HG03280 (cell line): Measurements from ENCODE around the gene SLC35G3.
"Not testable (repeated sequence)": the region's sequence is repeated elsewhere in the genome, so short reads cannot be mapped to it uniquely, and the experiment has no call there.

Experiments used
- ATAC-seq: cut with Tn5 transposase; IDR thresholded peaks from one replicate; pipeline ENCODE4 v1.9.1; 2021; ENCODE audit warnings: mild to moderate bottlenecking, moderate library complexity; ENCODE audit not compliant: unreplicated experiment

The SLC35G3 gene

DNA sequence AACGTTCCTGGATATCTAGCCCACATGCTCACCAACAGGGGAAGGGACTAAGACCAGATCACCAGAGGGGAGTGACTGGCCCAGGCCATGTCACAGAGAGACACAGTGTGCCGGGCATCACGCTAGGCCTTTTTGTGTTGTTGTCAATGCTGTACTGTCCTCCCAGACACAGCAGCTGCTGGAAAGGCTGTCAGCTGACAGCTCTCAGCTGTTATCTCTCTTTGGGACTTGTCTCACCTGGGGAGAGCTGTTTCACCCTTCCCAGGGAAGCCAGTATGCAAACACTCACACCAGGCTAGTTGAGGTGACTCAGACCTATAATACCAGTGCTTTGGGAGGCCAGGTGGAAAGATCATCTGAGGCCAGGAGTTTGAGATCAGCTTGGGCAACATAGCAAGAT is 27.1 kb downstream of the SLC35G3 start:
- ATAC-seq = no peak

GRCh38 chr17:35166526-35166925 is 27.7 kb downstream of the SLC35G3 start:
- no peak for ATAC-seq

GRCh38 chr17:35164716-35165115 is 29.5 kb downstream of the SLC35G3 start:
- ATAC-seq = no peak

- ATAC-seq = no peak
These were observed 30.3 kb downstream of the SLC35G3 start for GRCh38 chr17:35163886-35164285.

GRCh38 chr17:35162755-35163154 is 31.4 kb downstream of the SLC35G3 start:
- ATAC-seq = no peak

GRCh38 chr17:35161281-35161761 is 32.9 kb downstream of the SLC35G3 start:
- ATAC-seq = no peak

DNA sequence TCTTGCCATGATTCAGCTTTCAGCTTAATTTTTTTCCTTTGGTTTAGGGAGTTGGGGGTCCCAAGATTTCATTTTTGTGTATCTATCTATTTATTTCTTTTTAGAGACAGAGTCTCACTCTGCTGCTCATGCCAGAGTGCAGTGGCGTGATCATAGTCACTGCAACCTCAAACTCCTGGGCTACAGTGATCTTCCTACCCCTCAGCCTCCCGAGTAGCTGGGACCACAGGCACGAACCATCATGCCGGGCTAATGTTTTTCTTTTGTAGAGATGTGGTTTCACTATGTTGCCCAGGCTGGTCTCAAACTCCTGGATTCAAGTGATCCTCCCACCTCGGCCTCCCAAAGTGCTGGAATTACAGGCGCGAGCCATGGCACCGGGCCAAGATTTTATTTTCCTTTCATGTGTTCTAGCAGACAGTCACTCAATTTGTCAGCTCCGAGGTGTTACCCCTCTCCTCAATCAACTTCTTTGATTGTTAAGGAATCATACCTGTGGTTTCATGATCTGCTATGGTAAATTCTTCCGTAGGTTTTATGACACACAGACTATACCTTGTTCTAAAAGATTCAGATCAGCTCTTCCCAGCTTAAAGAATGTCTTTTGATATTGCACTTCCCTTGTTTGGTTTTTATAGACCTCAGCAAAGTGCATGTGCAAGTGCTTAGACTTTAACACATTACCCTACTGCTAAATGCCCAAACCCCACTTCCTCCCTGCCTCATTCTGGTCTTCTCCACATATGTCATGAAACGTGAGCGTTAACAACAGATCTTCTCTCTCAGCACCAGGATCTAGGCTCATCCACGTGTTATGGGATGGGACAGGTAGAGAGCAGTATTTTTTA is 33.6 kb downstream of the SLC35G3 start:
- no peak for ATAC-seq

- ATAC-seq = no peak
These were observed 34.3 kb downstream of the SLC35G3 start for GRCh38 chr17:35159940-35160339.

GRCh38 chr17:35155246-35155645 is 38.9 kb downstream of the SLC35G3 start:
- no peak for ATAC-seq

DNA sequence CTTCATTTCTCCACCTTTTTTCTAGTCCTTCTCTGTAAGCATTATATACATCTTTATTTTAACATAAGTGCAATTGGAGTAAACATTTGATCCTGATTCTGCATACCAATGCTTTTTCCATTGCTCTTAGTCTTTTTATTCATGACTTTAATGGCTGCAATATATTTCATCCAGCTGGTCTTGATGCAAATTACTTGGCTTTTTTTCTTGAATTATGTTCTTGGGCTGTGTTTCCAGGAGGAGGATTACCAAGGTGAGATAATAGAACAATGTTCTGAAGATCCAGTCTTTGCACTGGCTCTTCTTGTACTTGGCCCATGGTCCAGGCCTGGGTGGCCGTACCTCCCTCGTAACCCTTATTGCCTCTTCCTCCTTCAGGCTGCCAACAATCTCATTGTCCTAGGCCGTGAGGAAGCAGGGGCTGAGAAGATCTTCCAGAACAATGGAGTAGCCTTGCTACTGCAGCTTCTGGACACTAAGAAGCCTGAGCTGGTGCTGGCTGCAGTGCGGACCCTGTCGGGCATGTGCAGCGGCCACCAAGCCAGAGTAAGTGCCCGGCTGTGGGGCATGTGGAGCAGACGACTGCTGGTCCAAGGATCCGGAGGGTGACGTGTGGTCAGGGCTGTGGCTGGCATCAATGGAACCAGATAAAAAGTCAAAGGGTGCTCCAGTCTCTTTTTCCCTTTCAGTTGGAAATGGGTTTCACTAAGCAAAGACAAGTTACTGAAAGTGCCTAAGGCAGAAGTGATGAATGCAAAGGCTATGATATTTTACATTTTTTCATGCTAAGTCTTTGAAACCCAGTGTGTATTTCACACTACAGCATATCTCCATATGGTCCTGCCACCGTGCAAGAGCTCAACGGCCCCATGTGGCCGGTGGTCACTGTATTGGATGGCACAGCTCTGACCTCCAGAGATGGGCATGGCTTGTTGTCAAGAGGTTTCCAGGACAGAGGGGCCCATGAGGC is 39.7 kb downstream of the SLC35G3 start:
- ATAC-seq = no peak

DNA sequence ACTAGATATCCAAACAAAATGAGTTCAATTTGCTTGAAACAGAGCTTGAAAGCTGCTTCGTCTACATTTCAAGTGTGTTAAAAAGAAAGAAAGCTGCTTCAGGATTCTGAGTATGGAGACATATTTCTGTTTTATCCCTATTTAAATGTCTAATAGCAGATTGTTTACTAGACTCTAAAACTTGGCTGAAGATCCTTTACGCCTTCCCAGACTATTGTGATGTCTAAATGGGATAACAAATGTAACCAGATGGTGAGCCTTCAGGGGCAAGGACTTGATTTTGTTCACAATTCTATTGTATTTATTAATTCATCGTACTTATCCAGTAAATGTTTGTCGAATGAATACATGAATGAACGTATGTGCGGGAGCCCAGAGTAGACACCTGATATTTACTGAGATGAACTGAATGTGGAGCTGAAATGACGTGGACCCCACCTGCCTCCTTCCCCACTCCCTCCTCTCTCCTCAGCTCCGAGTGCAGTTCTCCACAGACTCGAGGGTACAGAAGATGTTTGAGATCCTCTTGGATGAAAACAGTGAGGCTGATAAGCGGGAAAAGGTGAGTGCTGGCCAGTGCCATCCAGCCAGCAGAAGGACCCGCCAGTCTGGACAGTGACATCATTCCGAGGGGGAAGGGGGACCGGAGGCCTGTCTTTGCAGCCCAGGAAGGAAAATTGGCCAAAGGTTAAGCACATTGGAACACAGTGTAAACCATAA is 41.6 kb downstream of the SLC35G3 start:
- no peak for ATAC-seq

DNA sequence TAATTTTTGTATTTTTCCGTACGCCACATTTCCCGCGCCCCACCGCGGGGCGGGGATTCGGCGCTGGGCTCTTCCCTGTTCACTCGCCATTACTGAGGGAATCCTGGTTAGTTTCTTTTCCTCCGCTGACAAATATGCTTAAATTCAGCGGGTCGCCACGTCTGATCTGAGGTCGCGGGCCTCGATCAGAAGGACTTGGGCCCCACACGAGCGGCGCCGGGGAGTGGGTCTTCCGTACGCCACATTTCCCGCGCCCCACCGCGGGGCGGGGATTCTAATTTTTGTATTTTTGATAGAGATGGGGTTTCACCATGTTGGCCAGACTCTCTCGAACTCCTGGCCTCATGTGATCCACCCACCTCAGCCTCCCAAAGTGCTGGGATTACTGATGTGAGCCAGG is 43.1 kb downstream of the SLC35G3 start:
- not testable (repeated sequence) for ATAC-seq

DNA sequence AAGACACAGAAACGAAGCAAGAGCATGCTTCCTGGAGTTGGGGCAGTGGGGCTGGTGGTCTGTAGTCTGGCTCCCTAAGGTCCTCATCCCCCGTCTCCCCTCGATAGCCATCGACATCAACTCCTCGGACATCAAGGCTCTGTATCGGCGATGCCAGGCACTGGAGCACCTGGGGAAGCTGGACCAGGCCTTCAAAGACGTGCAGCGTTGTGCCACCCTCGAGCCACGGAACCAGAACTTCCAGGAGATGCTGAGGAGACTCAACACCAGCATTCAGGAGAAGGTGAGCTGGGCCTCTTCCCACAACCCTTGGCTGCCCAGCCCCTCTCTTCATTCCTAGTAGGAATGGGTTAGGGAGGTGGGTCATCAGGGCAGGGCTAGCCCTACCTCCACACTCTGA is 44.3 kb downstream of the SLC35G3 start:
- ATAC-seq = no peak

- ATAC-seq = no peak
These were observed 46.0 kb downstream of the SLC35G3 start for GRCh38 chr17:35148144-35148543.

DNA sequence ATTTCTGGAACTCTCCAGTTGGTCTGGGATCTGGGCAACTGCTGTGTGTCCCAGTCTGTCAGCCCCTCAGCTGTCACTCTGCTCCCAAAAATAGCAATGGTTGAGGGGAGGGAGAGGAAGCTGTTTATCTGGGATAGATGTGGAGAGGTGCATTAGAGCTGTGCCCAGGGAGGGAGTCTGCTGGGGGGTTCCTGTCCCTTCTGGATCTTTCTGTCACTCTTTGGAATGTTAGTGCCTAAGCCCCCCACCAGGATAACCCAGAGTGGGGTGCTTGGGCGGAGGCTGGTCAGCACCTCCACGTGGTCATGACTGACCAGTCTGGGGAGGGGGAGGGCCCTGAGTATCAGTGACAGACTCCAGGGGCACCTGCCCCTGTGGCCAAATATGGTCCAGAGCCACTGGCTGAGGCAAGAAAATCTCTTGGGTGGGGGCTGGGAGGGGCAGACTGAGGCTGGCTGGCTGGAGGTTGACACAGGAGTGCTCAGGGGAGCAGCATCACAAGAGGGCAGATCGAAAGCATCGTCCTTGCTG is 46.8 kb downstream of the SLC35G3 start, which contains the start of gene UNC45B:
UNC45B (plus strand) TSS at position 443 of the 531 bp plus-strand sequence. CDS start 447 bp downstream, outside the sequence.
- no peak for ATAC-seq

DNA sequence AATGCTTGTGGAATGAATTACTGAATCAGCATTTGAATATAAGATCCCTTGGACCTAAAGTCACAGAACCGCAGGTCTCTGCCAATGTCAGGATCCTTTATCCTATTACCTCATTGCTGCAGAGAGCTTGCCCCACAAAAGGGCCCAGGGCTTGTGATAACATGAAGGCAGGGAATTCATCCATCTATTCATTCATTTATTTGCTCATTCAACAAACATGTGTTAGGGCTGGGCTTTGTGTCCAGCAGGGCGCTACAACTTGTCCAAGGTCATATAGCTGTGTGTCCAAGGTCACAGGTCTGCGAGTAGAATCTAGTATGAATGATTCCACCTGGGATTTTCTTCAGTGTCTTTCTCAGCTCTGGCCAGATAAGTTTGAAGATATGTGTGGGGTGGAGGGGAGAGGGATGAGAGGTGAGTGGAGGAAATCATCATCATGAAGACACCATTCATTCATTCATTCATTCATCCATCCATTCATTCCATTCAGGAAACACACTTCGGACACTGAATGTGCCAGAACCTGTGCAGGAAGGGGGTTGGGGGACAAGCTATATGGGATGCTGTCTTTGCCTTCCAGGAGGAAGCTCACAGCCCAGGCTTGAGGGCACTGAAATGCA is 47.9 kb downstream of the SLC35G3 start:
- ATAC-seq = no peak

DNA sequence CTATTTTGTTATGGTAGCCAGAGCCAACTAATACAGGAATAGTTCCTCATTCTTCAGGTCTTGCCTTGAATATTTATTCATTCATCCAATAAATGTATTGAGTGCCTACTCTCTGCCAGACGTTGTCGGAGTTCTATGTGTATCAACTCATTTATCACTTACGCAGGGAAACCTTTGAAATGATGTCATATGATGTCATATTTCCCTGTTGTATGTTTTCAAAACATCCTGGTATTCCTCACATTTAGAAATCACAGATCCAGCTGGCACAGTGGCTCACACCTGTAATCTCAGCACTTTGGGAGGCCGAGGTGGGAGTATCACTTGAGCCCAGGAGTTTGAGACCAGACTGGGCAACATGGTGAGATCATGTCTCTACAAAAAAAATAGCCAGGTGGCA is 49.4 kb downstream of the SLC35G3 start:
- ATAC-seq = no peak
